GM19372 (cell line): ENCODE data around the gene UBE2QL1.

Experiments used
- ATAC-seq: cut with Tn5 transposase; IDR thresholded peaks from one replicate; pipeline ENCODE4 v1.9.1; 2021; ENCODE audit warnings: mild to moderate bottlenecking, low read depth, moderate library complexity; ENCODE audit not compliant: unreplicated experiment

Gene UBE2QL1

DNA sequence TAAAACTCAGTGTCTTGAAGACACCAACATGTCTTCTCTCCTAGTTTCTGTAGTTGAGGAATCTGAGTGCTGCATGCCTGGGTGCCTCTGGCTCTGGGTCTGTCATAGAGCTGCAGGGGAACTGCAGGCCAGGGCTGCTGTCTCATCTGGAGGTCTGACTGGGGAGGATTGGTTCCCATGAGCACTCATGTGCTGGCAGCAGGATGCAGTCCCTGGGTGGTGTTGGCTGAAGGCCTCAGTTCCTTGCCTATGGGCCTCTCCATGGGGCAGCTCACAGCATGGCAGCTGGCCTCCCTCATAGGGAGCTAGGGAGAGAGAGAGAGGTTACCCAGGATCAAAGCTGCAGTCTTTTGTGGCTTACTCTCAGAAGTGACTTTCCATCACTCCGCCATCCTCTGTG, 22.6 kb downstream of the UBE2QL1 start:
- ATAC-seq = no peak

DNA sequence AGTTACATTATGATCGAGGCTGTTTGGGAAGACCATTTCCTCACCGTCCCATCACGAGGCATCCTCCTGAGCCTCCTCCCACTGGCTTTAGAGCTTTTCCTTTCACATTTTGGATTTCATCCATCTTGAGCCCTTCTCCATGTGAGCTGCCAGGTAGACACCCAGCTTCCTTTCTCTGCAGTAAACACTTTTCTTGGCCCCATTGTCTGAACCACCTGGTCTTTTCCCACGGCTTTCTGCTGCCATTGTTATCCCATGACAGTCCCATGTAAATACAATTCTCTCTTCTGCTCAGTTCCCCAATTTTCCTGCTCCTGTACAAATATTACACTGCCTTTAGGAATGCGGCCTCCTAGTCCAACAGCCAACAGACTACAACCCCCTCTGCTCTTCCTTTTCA, 24.1 kb downstream of the UBE2QL1 start:
- ATAC-seq = no peak

DNA sequence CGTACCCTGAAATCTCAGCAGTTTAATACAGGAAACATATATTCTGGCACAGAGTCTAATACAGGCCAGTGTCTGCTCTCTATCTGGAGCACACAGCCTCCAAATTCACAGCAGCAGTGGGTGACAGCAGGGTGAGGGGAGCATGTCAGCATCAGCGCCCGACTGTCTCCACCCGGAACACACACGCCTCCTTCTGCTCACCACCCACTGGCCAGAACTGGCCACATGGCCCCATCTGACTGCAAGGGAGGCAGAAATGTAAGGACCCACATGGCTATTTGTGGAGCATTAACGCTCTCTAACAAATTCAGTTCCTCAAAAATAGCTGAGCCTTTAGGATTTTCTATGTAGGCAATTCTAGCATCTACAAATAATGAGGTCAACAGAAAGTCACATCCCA, 24.6 kb downstream of the UBE2QL1 start:
- no peak for ATAC-seq

DNA sequence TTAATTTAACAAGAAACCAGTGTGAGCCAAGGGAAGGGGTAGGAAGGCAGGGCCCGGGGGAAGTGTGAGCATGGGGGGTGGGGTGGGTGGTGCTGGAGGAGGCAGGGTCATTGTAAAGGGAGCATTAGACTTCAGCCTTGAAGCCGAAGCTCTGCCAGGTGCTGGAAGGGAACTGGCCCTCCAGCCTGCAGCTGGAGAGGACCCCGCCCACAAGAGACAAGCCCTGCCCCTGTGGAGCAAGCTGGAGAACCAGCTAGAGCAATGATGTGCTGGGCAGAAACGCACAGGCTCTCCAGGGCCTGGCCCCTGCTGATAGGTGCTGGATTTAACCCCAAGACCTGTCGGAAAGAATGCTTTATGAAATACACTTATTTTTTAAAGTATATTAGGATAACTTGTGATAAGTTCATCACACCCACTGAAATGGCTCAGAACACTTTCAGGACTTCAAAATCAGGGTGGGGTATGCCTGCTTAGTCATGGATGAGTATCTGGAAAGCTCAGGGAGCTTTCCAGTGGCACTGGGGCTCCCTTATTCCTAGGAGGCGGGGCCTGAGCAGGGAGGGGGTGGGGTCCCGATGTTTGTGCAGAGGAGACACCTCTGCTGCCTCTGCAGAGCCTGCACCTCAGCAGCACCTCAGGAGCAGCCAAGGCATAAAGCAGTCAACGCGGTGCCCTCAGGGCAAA, 27.1 kb downstream of the UBE2QL1 start:
- no peak for ATAC-seq

DNA sequence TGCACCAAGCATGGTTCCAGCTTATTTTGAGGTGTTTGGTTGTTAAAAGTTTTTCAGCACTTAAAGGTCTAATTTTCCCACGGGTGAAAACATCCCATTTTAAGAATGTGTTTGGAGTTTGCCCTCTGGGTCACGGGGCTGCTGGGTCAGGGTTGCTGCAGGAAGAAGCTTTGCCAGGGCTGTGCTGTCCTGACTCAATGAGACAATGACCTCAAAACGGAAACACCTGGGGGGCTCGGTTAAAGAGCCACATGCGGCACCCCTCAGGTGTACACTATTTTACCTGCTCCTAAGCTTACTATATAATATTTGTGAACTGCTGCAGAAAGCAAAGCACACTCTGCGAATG, 27.6 kb downstream of the UBE2QL1 start:
- ATAC-seq = no peak

DNA sequence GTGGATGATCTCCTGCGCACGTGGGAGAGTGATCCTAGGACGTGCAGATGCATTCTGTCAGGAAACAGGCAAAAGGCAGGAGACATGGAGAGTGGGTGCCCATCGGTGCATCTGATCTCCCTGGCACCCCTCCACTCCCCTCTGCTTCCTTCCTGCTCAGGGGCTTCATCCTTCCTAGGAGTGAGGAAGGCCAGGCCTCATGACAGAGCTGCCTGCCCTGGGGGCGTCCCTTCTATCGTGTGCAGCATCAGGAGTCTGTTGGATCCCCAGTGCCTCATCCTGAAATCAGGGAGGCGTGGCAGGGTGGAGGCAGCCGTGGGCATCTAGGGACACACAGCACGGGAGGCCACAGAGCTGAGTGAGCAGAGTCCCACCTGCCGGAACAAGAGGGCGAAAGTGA, 30.1 kb downstream of the UBE2QL1 start:
- no peak for ATAC-seq

DNA sequence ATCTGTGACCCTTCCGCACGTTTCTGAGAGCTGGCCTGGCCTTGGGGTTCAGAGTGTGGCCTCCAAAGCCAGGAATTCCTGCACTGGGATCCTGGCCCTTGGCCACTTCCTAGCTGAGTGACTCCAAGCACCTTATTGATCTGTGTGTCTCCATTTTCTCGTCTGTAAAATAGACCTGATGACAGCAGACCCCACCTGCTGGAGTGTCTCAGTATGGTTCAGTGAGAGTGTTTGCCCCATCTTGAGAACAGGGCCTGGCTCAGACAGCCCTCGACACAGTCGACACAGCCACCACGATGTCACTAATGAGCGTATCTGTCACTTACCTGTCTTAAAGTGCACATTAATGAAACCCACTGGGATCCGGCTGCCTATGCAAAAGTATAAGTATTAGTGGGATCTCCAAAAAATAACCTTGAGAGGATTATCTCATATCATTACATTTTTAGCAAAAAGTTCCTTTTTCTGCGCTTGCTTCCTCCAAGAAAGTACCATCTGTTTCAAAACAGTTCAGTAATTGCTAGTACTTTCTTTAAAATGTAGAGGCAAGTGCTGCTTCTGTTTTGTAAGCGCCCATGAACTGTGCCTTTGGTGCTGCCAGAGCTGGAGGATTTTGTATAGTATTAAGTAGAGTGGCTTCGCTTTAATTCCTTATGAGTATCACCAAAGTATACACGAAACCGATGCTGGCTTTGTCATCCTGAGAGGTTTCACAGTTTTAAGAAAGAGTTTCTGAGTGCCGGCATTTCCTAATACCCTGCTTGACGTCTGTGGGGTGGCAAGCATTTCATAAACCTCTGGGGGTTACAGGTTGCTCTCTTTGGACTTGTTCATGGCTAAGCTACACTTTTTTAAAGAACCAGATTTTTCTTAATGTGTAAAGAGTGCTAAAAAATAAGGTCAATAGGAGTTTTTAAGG, 31.7 kb downstream of the UBE2QL1 start:
- peak; percentile 46 for ATAC-seq

DNA sequence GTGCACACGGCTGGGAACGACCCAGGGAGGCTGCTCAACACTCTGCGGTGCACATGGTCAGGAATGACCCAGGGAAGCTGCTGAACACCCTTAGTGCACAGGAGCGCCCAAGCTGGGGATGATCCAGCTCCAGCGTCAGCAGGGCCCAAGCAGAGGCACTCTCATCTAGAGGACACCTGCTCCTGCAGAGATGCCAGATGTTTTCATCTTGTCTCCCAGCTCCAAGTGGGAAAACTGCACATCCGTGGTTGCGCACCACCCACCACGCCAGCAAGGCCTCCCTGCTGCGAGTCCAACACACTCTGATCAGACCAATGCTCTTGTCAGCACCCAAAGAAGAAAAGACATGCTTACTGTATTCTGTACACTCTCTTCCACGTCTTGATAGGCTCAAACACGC, 34.1 kb downstream of the UBE2QL1 start:
- ATAC-seq = no peak

DNA sequence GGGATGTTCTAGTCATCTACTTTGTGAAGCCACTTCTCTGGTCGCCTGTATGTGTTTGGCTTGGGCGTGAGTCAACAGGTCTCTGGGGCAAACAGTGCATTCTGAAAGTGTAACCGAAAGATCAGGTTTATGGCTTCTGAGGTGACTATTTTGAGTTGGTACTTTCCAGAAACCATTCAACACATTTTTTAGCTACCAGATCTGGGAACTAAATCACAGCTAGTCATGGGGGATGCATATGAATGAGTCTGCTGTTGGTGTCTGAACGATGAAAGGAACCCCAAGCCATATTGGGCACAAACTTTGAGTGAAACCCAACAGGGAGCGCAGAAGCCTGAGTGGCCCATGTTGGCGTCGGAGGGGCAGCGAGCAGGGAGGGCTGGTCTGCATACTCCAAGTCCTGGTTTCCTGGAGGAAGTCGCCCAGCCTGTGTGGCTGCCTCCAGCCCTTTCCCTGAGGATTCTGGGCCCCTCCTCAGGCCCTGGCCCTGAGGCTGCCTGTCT, 35.3 kb downstream of the UBE2QL1 start:
- peak; percentile 83 for ATAC-seq

DNA sequence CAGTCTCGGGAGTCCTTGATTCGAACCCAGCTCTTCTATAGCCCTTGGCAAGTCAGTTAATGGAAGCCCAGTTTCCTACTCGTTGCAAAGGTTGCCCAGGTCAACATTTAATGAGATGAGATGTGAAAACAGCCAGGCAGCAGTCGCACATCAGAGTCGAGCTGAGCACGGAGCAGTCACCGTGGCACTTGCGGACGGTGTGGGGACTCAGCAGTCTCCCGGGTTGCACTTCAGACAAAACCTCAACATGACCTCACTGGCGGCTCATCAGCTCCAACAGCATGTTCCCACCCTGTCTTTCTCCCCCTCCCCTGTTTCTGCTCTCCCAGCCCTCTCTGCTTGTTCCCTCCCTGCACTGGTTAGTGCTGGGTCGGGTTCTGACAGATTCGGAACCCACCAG, 35.8 kb downstream of the UBE2QL1 start:
- ATAC-seq = no peak

DNA sequence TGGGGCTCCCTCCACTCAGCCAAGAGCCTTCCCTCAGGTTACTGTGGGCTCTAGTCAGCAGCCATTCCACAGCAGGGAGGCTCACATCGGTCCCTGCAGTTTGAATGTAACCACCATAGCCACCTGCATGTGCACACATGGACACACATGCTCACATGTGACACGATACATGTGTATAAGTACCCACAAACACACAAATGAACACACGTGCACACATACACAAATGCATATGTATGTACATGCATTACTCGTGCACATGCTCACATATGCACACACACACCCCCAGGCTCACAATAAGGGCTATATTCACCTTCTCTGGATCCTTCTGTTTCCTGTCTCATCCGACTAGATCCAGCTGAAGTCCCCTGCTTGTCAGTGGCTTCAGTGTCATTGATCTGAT, 36.2 kb downstream of the UBE2QL1 start:
- no peak for ATAC-seq

DNA sequence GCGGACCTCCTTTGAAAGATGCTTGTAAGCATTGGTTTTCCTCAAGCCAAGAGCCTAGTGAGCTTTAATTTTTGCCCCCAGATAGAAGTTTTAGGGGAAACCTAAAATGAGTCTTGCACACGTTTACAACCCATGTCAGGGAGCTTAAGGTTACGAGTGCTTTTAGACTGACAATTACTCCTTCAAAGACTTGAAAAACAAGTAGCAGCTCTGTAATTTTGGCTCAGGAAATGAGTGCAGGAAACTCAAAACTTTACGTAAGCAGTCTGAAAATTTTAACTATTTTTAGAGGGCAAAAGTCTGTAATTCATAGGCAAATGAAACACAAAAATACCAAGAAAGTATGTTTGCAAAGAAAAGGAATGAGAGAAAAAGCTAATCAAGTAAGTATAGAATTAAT, 36.8 kb downstream of the UBE2QL1 start:
- ATAC-seq = no peak

DNA sequence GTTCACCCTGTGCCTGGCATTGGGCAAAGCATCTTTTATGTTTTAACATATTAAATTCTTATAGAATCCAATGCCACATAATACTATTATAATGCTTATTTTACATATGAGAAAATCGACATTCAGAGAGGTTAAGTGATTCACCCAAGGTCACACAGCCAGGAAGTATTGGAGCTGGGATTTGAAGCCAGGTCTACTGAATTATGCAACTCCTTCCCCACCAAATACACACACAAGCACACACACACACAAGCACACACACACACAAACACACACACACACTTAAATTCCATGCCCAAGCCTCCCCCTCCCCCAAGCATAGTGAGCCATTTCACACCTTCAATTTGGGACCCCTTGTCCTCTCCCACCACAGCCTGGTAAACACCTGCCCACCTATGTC, 37.4 kb downstream of the UBE2QL1 start:
- no peak for ATAC-seq

DNA sequence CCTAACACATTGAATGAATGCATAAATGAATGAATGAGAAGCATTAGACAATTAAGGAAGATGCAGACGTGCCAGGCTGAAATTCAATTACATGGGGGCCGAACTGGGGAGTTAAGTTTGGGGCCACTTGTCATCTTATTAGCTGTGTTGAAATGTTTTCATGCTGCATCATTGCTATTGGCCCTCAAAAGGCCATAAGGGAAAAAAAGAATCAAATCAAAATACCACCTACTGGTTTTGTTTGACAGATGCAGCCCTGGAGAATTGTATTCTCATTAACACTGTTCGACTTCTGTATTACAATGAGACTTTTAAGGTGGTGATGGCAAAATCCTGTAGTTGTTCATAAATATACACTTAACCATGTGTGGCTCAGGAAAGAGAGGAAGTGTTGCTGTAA, 38.4 kb downstream of the UBE2QL1 start:
- ATAC-seq = no peak

DNA sequence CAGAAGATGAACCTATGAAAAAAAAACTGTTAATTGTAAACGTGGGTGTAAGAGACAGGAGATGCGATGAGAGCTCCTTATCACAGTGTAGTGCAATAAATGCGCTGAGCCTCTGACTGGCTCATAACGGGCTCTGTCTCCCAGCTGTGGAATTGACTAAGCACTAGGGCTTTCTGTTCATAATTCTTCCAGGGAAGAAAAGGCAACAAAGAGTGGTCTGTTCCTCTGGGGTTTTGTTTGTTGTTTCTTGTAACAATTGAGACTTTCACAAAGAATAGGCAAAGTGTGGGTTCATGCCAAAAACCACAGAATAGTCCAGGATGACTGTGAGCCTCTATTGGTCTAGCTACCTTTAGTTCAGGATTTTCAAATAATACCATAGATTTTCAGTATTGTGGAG, 39.4 kb downstream of the UBE2QL1 start:
- no peak for ATAC-seq

DNA sequence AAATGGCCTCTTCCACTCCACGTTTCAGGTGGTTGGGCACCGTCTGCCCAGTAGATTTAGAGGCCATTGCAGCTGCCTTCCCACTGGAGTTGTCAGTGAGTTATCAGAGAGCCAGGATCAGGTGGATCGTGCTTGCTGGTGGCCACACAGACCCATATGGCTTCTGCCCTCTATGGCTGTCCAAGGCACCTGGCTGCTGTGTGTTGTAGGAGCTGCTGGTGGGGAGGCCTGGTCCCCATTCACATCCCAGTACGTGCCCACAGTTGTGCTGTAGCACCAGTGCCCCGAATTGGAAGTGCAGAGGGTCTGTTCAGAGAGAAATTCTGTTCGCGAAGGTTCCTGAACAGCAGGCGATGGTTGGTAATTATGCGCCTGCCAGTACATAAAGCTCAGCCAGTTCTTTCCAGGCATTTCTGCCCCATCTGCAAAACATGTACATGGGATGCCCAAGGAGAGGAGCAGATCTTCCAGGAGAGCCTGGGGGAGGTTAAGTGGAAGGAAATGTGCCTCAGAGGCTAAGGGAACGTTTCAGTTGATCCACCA, 41.1 kb downstream of the UBE2QL1 start:
- ATAC-seq = no peak

DNA sequence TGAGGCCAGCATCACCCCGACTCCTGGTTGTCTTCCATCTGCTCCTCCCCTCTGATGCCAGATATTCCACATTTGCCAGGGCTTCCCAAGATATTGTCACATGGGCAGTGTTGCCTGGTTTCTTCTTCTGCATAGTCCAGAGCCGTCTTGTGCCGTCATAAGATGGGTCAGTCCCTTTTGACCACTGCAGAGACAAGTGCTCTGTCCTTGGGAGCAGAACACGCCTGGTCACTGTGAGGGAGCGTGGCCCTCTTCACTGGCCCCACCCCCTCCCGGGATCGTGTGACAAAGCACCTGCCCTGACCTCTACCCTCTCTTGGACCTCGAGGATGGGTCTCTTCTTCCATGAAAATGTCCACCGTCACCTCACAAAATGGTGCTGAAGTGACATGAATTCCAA, 41.6 kb downstream of the UBE2QL1 start:
- ATAC-seq = no peak

DNA sequence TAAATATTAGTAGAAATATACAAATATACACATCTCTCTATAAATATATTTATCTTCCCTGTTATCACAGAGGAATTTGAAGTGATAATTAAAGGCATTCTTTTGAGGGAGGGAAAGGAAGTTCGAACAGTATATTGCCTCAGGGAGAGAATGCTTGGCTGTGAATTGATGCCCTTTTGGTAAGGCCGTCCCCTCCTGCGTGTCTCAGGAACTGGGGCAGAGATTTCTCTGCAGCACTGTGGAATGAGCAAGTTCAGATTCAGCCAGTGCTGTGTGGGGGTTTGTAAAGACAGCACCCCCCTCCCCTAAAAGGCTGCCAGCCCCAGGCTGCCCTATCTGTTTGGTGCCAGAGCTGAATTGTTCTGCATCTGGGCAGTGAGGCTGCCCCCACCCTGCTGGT, 42.0 kb downstream of the UBE2QL1 start:
- no peak for ATAC-seq

DNA sequence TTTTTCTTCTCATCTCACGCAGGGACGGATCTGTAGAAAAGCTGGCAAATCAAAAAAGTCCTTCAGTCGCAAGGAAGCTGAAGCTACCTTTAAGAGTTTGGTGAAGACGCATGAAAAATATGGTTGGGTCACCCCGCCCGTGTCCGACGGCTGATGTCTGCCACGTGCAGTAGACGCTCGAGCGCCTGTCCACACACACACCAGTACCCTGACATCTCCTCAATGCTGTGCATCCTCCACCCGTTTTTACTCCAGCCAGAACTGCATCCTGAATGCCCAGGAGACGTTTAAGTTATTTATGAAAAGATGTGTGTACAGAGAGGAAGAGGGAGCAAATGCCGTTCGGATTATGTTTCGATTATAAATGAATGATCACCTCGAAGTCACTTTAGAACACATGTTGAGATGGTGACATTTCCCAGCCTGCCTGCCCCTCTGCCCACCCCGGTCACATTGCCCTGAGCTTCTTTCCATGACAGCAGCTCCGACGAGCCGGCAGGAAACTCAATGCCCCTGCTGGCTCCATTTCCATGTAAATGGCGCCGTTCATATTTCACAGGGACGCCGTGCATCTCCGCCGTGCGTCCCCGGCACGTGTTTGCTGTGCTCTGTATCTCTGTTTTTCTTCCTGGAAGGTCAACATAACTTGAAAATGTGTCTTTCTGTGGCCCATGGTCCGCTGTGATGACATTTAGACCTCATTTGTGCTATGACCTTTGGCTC, 42.7 kb downstream of the UBE2QL1 start:
- no peak for ATAC-seq

DNA sequence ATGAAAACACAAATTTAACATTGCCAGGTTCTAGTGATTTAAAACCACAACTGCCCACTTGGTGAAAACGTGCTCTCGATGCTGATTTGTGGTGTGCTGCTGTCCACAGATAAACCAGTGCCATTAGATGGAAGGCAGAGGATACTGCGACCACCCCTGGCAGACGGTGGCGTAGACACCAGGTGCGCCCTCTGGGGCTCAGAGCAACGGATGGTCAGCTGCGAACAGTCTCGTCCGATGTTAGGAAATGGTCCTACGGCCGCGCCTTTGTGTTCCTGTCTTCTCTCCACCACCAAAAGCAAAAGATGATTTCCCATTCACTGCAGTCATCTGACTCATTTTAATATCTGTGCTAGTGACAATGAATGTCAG, 43.2 kb downstream of the UBE2QL1 start:
- ATAC-seq = no peak

DNA sequence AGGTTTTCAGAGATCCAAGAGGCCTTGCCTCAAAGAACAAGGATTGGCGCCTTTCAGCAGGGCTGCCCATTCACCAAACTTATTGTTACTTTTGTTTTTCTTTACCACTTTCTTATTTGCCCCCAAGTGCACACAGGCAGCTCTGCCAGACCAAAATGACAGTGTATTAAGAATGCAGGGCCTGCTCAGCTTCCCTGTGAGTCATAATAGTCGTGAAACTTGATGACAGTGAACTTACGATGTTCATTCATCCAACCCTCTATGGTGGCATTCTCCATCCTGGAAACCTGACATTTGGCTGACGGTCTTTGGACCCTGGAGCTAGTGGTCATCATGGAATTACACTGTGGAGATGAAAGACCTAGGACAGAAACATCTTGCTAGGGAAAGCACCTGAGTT, 44.3 kb downstream of the UBE2QL1 start:
- ATAC-seq = no peak
